ENCODE data around the gene BPIFA1.

Gene BPIFA1

GRCh38 chr20:33263784-33264183 lies 28.0 kb downstream of the BPIFA1 start:
- no peak overlapping the region for H3K27ac ChIP-seq
- TF ChIP-seq ZFX (IDR thresholded peaks at IDR 0.05; ENCODE audit: borderline replicate concordance) = no peak
- TF ChIP-seq CTCF (IDR thresholded peaks at IDR 0.05) = no peak

- no peak overlapping the region for H3K27ac ChIP-seq
- TF ChIP-seq ZFX (IDR thresholded peaks at IDR 0.05; ENCODE audit: borderline replicate concordance) (no peak), CTCF (IDR thresholded peaks at IDR 0.05) (no peak)
These were observed 31.9 kb downstream of the BPIFA1 start for GRCh38 chr20:33267701-33268100.

GRCh38 chr20:33272155-33272873 lies 36.5 kb downstream of the BPIFA1 start:
- TF ChIP-seq CTCF (IDR thresholded peaks at IDR 0.05) = no peak
- TF ChIP-seq ZFX (IDR thresholded peaks at IDR 0.05; ENCODE audit: borderline replicate concordance) = no peak
- H3K27ac ChIP-seq = no peak overlapping the region

- H3K27ac ChIP-seq = no peak overlapping the region
- no peak for TF ChIP-seq CTCF (IDR thresholded peaks at IDR 0.05)
- TF ChIP-seq ZFX (IDR thresholded peaks at IDR 0.05; ENCODE audit: borderline replicate concordance) = no peak
These were observed 37.5 kb downstream of the BPIFA1 start for GRCh38 chr20:33273117-33273851.

- no peak overlapping the region for H3K27ac ChIP-seq
- TF ChIP-seq CTCF (IDR thresholded peaks at IDR 0.05) = no peak
- no peak for TF ChIP-seq ZFX (IDR thresholded peaks at IDR 0.05; ENCODE audit: borderline replicate concordance)
These were observed 39.4 kb downstream of the BPIFA1 start for GRCh38 chr20:33275215-33275614.

- H3K27ac ChIP-seq = no peak overlapping the region
- TF ChIP-seq ZFX (IDR thresholded peaks at IDR 0.05; ENCODE audit: borderline replicate concordance) = no peak
- no peak for TF ChIP-seq CTCF (IDR thresholded peaks at IDR 0.05)
These were observed 40.1 kb downstream of the BPIFA1 start for GRCh38 chr20:33275871-33276270.
